Measurements from ENCODE around the gene CFDP1.

The CFDP1 gene

DNA sequence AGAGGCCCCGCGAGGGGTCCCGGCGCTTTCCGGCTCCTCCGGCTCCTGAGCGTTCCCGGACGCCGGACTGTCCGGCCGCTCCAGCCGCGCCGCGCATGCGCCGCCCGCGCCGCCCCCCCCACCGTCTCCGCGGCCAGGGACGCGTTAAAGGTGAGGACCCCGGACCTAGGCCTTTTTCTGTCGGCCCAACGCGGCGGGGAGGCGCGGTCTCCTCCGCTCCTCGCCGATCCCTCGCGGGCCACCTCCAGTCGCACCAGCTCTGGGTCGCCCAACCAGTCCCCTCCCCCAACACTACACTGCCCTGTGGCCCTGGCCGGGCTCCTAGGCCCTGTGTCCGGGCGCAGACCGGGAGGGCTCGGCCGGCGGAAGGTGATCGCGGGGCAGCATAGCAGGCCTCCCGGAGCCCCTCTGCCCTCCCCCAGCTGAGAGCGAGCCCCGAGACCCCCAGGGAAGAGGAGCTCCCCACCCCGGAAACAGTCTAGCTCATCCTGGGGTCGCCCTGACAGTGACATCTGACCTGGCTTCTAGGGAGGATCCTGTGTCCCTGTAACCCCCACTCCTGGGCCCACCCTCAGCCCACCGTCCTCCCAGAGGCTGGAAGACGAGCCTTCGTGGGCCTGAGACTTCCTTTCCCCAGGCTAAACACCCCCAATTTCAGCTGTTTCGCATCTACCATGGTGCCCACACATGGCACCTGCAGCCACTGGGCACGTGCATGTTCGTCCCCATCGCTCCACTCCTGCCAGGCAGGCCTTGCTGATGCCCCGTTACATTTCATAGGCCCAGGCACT is 167.2 kb downstream of the CFDP1 start (continued):
- TF ChIP-seq ATF2 (tag by site-specific recombination; IDR thresholded peaks at IDR 0.05; ENCODE audit: low read depth) (no peak), MYNN (tag by site-specific recombination; IDR thresholded peaks at IDR 0.05; ENCODE audit: borderline replicate concordance) (no peak), ZNF530 (tag by site-specific recombination; IDR thresholded peaks at IDR 0.05; ENCODE audit: low read depth) (no peak), GLIS1 (tag by site-specific recombination; IDR thresholded peaks at IDR 0.05) (no peak), GFI1B (tag by site-specific recombination; IDR thresholded peaks at IDR 0.05) (no peak), ZNF621 (tag by site-specific recombination; IDR thresholded peaks at IDR 0.05) (no peak), ZFP41 (tag by site-specific recombination; IDR thresholded peaks at IDR 0.05; ENCODE audit: borderline replicate concordance) (no peak), ZNF629 (tag by site-specific recombination; IDR thresholded peaks at IDR 0.05) (no peak), ZNF707 (tag by site-specific recombination; IDR thresholded peaks at IDR 0.05) (no peak), ZNF501 (tag by site-specific recombination; IDR thresholded peaks at IDR 0.05) (0 out of 2 replicates have a peak, but pooled peaks have one; percentile 44), ZBTB17 (tag by site-specific recombination; IDR thresholded peaks at IDR 0.05) (0 out of 2 replicates have a peak, but pooled peaks have one; percentile 15), ZNF202 (tag by site-specific recombination; IDR thresholded peaks at IDR 0.05; ENCODE audit: borderline replicate concordance) (no peak), ZSCAN16 (tag by site-specific recombination; IDR thresholded peaks at IDR 0.05) (no peak), ZNF610 (tag by site-specific recombination; IDR thresholded peaks at IDR 0.05; ENCODE audit: borderline replicate concordance) (0 out of 2 replicates have a peak, but pooled peaks have one; percentile 50), SP3 (tag by site-specific recombination; IDR thresholded peaks at IDR 0.05) (no peak; the same call in 1 of the 2 replicates), ZNF132 (tag by site-specific recombination; IDR thresholded peaks at IDR 0.05; ENCODE audit: borderline replicate concordance) (no peak), ZNF341 (tag by site-specific recombination; IDR thresholded peaks at IDR 0.05; ENCODE audit: low read depth) (peak; percentile 66), ZNF2 (tag by site-specific recombination; IDR thresholded peaks at IDR 0.05) (peak; percentile 73), IKZF3 (tag by site-specific recombination; IDR thresholded peaks at IDR 0.05) (0 out of 2 replicates have a peak, but pooled peaks have one; percentile 22), ZNF677 (tag by site-specific recombination; IDR thresholded peaks at IDR 0.05) (no peak), RBAK (tag by site-specific recombination; IDR thresholded peaks at IDR 0.05) (no peak), ZNF600 (tag by site-specific recombination; IDR thresholded peaks at IDR 0.05) (no peak), ZNF623 (tag by site-specific recombination; IDR thresholded peaks at IDR 0.05) (no peak), ZNF24 (tag by site-specific recombination; IDR thresholded peaks at IDR 0.05) (no peak), ZFP37 (tag by site-specific recombination; IDR thresholded peaks at IDR 0.05) (no peak), GLIS2 (tag by site-specific recombination; IDR thresholded peaks at IDR 0.05) (peak; percentile 70), GLI4 (tag by site-specific recombination; IDR thresholded peaks at IDR 0.05) (no peak), ZEB2 (tag by site-specific recombination; IDR thresholded peaks at IDR 0.05) (no peak), ZNF114 (tag by site-specific recombination; IDR thresholded peaks at IDR 0.05) (no peak)
- TF ChIP-seq, protein P1, sequence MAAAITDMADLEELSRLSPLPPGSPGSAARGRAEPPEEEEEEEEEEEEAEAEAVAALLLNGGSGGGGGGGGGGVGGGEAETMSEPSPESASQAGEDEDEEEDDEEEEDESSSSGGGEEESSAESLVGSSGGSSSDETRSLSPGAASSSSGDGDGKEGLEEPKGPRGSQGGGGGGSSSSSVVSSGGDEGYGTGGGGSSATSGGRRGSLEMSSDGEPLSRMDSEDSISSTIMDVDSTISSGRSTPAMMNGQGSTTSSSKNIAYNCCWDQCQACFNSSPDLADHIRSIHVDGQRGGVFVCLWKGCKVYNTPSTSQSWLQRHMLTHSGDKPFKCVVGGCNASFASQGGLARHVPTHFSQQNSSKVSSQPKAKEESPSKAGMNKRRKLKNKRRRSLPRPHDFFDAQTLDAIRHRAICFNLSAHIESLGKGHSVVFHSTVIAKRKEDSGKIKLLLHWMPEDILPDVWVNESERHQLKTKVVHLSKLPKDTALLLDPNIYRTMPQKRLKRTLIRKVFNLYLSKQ (tag by site-specific recombination; IDR thresholded peaks at IDR 0.05; ENCODE audit: borderline replicate concordance): no peak
- TF ChIP-seq, protein P2, sequence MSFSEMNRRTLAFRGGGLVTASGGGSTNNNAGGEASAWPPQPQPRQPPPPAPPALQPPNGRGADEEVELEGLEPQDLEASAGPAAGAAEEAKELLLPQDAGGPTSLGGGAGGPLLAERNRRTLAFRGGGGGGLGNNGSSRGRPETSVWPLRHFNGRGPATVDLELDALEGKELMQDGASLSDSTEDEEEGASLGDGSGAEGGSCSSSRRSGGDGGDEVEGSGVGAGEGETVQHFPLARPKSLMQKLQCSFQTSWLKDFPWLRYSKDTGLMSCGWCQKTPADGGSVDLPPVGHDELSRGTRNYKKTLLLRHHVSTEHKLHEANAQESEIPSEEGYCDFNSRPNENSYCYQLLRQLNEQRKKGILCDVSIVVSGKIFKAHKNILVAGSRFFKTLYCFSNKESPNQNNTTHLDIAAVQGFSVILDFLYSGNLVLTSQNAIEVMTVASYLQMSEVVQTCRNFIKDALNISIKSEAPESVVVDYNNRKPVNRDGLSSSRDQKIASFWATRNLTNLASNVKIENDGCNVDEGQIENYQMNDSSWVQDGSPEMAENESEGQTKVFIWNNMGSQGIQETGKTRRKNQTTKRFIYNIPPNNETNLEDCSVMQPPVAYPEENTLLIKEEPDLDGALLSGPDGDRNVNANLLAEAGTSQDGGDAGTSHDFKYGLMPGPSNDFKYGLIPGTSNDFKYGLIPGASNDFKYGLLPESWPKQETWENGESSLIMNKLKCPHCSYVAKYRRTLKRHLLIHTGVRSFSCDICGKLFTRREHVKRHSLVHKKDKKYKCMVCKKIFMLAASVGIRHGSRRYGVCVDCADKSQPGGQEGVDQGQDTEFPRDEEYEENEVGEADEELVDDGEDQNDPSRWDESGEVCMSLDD (tag by site-specific recombination; IDR thresholded peaks at IDR 0.05): 0 out of 2 replicates have a peak, but pooled peaks have one; percentile 52
- TF ChIP-seq, protein P3, sequence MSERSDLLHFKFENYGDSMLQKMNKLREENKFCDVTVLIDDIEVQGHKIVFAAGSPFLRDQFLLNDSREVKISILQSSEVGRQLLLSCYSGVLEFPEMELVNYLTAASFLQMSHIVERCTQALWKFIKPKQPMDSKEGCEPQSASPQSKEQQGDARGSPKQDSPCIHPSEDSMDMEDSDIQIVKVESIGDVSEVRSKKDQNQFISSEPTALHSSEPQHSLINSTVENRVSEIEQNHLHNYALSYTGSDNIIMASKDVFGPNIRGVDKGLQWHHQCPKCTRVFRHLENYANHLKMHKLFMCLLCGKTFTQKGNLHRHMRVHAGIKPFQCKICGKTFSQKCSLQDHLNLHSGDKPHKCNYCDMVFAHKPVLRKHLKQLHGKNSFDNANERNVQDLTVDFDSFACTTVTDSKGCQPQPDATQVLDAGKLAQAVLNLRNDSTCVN (tag by site-specific recombination; optimal IDR thresholded peaks at IDR 0.05): peak; percentile 59
